Measurements from ENCODE around the gene HEXD.
"Not testable (repeated sequence)": the region's sequence is repeated elsewhere in the genome, so short reads cannot be mapped to it uniquely, and the experiment has no call there.

The HEXD gene

DNA sequence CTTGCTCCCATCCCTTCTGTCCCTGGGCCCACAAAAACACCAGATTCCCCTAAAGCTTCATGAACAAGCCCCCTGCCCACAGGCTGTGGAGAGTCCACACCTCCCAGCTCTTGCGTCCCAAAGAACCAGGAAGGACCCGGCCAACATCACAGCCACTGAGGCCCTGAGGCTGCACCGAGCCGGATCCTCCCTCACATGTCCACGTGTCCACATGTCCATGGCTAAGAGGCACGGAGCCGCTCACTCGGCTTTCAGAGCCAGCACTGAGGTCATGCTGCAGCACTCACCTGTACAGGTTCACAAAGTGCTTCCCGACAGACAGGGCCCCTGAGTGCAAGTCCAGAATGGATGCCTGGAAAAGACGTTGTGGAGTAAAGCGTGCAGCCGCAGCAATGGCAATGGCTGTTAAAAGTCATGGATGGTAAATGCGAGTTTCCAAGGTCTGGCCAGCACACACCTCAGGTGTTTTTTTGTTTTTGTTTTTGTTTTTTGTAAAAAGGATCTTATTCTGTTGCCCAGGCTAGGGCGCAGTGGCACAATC is 11.9 kb upstream of the HEXD start:
- no peak overlapping the region for H3K27ac ChIP-seq
- CTCF ChIA-PET = no interaction called here
- no peak for TF ChIP-seq CTCF (conservative IDR thresholded peaks at IDR 0.05; ENCODE audit: low read depth)
- no peak for DNase-seq (ENCODE audit: low spot score)
- POLR2A ChIA-PET (ENCODE audit: low non-redundant PET) = no interaction called here

GRCh38 chr17:82407255-82407654 is 10.9 kb upstream of the HEXD start:
- no peak for DNase-seq (ENCODE audit: low spot score)
- peak overlapping the region; percentile 5 for H3K27ac ChIP-seq
- ChIA-PET POLR2A (ENCODE audit: low non-redundant PET) (interaction anchor here (0.7 kb wide), 1 partner anchor 96 kb away, joined by 4 read pairs; no protein-coding TSS in a partner anchor), CTCF (interaction anchor here (0.7 kb wide), 1 partner anchor 74 kb away, joined by 5 read pairs; no protein-coding TSS in a partner anchor)
- TF ChIP-seq CTCF (conservative IDR thresholded peaks at IDR 0.05; ENCODE audit: low read depth) = no peak

DNA sequence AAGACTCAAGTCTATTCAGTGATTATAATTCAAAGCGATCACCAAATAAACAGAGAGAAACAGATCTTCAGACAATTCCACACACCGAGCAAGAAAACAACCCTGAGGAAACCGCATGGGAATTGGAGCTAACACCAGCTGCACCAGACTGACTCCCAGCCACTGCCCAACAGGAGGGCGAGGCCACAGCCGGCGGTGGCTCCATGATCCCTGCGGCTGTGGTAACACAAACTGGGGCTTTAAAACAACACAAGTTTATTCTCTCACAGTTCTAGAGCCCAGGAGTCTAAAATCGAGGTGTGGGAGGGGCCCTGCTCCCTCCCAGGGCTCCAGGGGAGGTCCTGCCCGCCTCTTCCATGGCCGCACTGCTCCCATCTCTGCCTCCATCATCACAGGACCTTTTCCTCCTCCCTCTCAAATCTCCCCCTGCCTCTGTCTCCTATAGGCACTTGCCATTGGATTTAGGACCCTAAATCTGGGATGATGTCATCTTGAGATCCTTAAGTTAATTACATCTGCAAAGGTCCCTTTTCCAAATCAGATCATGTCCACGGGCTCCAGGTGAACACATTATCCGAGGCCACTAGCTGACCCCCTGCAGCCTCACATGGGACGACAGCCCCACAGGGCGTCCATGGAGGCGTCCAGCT is 9.7 kb upstream of the HEXD start:
- POLR2A ChIA-PET (ENCODE audit: low non-redundant PET) = no interaction called here
- TF ChIP-seq CTCF (conservative IDR thresholded peaks at IDR 0.05; ENCODE audit: low read depth) = no peak
- CTCF ChIA-PET = no interaction called here
- DNase-seq (ENCODE audit: low spot score) = no peak
- H3K27ac ChIP-seq = no peak overlapping the region

DNA sequence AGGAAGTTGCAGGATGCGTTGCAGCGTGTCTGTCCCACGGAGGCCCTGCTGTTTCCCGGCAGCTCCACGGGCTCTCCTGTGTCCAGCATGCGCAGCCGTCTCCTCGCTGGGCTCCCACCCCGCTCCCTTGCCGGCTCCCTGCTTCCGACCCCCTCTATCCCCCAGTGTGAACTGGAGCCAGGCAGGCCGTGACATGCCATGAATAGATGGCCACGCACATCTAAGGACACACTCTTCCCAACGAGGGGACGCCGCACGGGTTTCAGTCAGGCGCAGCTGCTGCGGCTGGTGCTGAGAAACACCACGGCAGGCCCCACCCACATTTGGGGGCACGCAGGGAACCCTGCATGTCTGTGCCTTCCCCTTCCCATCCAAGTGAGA is 9.2 kb upstream of the HEXD start:
- no peak for TF ChIP-seq CTCF (conservative IDR thresholded peaks at IDR 0.05; ENCODE audit: low read depth)
- no peak for DNase-seq (ENCODE audit: low spot score)
- no peak overlapping the region for H3K27ac ChIP-seq
- CTCF ChIA-PET = interaction anchor here (0.7 kb wide), 1 partner anchor 19 kb away, joined by 4 read pairs; no protein-coding TSS in a partner anchor
- POLR2A ChIA-PET (ENCODE audit: low non-redundant PET) = no interaction called here

- DNase-seq (ENCODE audit: low spot score) = no peak
- H3K27ac ChIP-seq = peak overlapping the region; percentile 7
- ChIA-PET POLR2A (ENCODE audit: low non-redundant PET) (interaction anchor here (0.6 kb wide), 1 partner anchor 61 kb away, joined by 3 read pairs; no protein-coding TSS in a partner anchor), CTCF (interaction anchor here (0.6 to 0.7 kb wide), 2 partner anchors 17 to 377 kb away, joined by 3 read pairs; no protein-coding TSS in a partner anchor)
- no peak for TF ChIP-seq CTCF (conservative IDR thresholded peaks at IDR 0.05; ENCODE audit: low read depth)
Measured at GRCh38 chr17:82410014-82410716, 8.0 kb upstream of the HEXD start.

- DNase-seq (ENCODE audit: low spot score) = no peak
- ChIA-PET POLR2A (ENCODE audit: low non-redundant PET) (no interaction called here), CTCF (no interaction called here)
- H3K27ac ChIP-seq = no peak overlapping the region; the same call in 1 of the 2 replicates
- TF ChIP-seq CTCF (conservative IDR thresholded peaks at IDR 0.05; ENCODE audit: low read depth) = no peak
Measured at GRCh38 chr17:82411396-82412053, 6.6 kb upstream of the HEXD start.

DNA sequence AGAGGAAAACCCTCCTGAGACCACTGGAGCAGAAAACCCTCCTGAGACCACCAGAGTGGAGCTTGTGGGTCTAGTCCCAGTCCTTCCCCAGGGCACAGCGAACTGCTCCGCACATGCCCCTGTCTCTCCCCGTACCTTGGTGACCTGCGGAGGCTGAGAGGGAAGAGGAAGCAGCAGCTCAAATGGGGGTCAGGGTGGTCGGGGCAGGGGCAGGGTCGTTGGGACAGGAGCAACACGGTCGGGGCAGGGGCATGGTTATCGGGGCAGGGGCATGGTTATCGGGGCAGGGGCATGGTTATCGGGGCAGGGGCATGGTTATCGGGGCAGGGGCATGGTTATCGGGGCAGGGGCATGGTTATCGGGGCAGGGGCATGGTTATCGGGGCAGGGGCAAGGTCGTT is 6.1 kb upstream of the HEXD start:
- H3K27ac ChIP-seq; POLR2A ChIA-PET (ENCODE audit: low non-redundant PET); DNase-seq (ENCODE audit: low spot score): not testable (repeated sequence)
- CTCF ChIA-PET = interaction anchor here (0.6 kb wide), 1 partner anchor 73 kb away, joined by 3 read pairs; no protein-coding TSS in a partner anchor
